GM19468 (cell line): ENCODE measurements around the gene DIP2C.

Experiments
- ATAC-seq: cut with Tn5 transposase; IDR thresholded peaks from one replicate; pipeline ENCODE4 v1.9.1; 2021; ENCODE audit warnings: mild to moderate bottlenecking, moderate library complexity, moderate number of reproducible peaks; ENCODE audit not compliant: unreplicated experiment; ENCODE audit errors: extremely low read depth

The DIP2C gene

GRCh38 chr10:493391-494148, 195.9 kb downstream of the DIP2C start:
- no peak for ATAC-seq

DNA sequence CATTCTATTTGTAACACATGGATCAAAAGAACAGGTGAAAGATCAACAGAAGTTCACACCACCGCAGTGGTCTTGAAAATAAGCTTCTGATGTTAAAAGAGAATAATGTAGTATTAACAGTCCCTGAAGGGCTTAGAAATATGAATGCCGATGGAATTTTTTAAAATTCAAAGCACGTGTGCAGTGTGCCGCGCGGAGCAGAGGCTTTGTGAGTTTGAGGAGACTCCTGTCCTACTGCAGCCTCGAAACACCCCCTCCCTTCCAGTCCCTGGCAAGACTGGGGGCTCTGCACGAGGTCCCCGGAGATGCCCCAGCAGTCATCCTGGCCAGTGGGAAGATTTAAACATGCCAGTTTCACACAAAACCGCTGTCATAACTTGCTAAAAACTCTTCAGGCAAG, 196.6 kb downstream of the DIP2C start:
- ATAC-seq: no peak

GRCh38 chr10:491667-492424, 197.6 kb downstream of the DIP2C start:
- ATAC-seq: no peak

DNA sequence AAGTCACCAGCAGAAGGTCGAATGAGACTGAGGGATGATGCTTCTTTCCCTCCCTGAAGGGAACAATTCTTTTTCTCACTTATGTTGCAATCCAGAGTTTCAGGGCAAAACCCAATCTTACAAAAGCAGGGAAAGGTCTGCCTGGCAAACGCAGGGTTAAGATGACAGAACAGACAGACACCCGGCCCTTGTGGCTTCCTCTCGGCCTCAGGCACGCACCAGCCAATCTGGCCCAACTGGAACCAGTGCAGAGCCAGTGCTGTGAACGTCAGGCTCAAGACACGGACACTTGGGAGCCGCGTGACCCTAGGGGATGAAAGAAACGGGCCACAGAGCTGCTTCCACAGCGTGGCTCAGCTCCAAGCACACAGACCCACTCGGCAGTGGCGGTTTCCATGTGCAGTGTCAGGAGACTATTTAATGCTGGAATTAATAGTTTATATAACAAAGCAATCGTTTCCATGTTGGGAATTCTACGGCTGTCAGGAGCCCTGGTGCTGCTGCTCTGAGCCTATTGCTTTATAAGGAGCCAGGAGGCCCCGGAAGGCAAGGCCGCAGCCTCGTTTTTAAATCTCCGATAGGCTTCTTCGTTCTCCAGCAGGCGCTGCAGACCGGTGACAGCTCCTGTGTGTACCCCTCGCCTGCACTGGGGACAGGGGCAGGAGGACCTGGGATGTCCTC, 198.4 kb downstream of the DIP2C start:
- no peak for ATAC-seq

GRCh38 chr10:490256-490655, 199.2 kb downstream of the DIP2C start:
- no peak for ATAC-seq

DNA sequence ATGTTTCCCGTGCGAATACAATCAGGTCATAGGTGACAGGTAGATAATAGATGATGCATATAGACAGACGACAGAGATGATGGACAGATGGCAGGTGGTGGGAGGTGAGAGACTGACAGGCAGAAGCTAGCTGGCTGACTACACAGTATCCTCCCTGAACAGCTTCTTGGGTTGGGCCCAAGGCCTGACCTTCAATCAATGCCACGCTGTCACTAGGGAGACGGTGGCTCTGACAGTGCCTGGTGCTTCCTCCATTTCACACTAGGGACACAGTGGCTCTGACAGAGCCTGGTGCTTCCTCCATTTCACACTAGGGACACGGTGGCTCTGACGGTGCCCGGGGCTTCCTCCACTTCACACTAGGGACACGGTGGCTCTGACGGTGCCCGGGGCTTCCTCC, 200.1 kb downstream of the DIP2C start:
- no peak for ATAC-seq

GRCh38 chr10:488933-489215, 200.6 kb downstream of the DIP2C start:
- ATAC-seq: no peak

DNA sequence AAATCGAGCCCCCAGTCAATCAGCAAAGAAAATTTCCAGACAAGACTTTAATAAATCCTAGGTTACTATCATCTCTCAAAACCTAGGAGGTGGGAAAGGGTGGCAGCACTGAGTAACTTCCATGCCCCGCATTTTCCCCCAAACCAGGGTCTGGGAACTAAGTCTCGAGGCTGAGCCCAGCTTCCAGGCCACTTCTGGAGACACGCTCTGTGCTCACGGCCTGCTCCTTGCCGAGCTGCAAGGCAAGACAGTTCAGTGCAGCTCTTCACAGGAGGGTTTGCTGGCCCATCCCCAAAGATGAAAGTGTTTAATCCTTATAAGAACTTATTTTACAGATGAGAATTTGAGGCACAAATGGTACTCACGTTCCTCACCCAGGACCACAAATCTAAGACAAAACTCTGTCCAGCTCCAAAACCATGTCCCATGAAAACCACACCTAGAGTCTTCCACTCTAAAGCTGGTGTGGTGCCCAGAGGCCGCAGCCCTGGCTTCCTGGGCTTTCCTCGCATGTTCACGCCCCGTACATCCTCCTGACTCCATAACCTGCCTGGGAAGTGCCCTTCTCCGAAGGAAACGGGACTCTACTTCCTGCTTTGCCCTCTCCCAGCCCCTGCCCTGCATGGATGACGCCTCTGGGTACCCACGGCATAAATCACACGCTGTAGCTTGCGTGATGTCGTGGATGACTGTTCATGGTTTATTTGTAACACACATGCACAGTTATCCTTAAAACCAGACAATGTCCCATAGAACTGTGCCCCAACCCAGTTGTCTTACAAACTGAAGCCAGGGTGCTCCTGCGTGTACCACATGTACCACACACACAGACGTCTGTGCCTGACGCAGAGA, 201.2 kb downstream of the DIP2C start:
- no peak for ATAC-seq

DNA sequence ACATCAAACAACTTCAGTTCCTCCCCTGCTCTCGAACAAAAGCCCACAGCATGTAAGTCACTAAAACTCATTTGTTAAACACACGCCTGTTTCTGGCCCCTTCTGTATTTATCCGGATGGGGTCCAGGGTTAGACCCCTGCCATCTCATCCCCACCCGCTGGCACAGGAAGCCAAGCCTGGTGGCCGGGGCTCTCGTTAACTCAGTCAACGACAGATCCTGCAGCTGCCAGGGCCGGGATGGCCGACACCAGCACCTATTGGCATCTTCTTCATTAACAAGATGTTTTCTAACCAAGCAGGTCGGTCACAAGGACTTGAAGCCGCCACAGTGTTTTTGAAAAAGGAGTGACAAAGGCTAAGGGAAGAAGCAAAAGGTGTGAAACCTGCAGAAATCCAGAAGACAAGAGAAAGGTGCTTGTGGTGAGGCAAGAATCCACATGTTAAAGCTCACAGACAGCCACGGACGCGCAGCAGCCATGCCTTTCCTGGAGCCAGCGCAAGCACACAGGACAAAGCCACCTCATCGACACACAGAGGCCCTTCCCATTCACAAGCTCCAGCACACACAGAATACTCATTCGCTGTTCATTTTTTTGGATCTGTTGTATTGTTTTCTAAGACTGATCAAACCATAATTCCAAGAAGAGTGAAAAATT, 202.7 kb downstream of the DIP2C start:
- ATAC-seq: no peak

DNA sequence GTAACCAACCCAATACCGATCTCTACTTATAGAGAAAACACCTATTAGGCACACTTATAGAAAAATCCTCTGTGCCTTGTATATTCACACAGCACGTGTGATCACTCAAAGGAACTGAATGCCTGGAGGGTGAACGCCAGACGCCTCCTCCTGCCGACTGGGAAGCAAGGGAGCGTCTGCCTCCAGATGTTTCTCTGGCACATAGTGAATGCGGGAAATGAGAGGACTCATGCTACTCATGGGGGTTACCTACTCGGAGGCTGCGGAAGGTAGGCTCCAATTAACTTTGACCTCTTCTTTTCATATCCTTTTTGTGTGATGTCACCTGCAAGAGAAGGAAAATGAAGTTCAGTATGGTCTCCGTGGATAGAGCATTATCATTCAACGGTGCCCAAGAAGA, 203.3 kb downstream of the DIP2C start:
- ATAC-seq: no peak

DNA sequence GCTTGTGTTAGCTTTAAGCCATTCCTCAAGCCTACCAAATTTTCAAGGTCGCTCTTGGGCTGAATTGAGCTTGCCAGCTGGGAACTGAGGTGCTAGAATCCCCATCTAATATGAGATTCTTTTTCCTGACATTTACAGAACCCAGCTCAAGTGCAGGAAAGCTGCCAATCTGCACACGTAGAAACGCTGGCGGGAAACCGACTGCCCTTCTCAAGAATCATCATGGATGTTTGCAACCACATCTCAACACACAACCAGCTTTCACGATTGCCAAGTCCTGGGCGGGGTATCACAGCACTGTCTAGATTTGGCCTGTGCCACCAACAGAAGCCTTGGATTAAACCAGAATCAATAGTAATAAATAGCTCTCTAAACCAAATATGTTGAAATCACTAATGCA, 203.7 kb downstream of the DIP2C start:
- no peak for ATAC-seq

DNA sequence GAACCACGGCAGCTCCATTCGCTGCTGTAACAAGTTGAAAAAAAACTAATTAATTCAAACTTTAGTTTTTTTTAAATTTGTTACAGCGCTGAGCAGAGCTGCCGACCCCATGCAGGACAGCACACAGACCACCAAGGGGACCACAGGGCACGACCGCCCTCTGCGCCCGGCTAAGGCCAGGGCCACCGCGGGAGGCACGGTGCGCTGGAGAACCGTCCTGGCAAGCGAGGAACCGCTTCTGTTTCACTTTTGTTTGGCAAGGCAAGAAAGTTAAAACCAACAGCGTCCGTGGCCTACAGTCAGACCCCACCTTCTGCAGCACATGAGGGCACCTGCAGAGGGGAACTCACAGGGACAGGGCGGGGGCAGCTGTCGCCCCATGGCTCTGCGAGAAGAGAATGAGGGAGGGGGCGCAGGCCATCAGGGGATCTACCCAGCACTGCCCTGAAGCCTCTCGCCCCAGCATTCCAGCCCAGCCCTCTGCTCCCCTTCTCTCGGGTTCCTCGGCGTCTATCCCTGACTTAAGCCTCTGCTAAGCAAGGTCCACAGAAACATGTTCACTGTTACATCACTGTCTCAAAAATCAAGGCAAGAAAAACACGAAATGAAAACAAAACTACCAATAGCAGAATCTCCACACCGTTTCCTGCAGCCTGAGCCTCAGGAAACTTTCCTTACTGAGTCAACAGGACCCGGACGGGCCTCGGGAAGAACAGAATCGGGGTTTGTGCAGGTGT, 204.4 kb downstream of the DIP2C start:
- ATAC-seq: peak; percentile 60

GRCh38 chr10:484441-484924, 205.0 kb downstream of the DIP2C start:
- ATAC-seq: peak; percentile 13

GRCh38 chr10:483261-483660, 206.2 kb downstream of the DIP2C start:
- ATAC-seq: no peak

- no peak for ATAC-seq
Observed at GRCh38 chr10:482848-483247, 206.6 kb downstream of the DIP2C start.

GRCh38 chr10:482051-482501, 207.4 kb downstream of the DIP2C start:
- ATAC-seq: no peak

- ATAC-seq: no peak
Observed at GRCh38 chr10:481628-482027, 207.8 kb downstream of the DIP2C start.

GRCh38 chr10:480928-481552, 208.4 kb downstream of the DIP2C start:
- ATAC-seq: no peak

DNA sequence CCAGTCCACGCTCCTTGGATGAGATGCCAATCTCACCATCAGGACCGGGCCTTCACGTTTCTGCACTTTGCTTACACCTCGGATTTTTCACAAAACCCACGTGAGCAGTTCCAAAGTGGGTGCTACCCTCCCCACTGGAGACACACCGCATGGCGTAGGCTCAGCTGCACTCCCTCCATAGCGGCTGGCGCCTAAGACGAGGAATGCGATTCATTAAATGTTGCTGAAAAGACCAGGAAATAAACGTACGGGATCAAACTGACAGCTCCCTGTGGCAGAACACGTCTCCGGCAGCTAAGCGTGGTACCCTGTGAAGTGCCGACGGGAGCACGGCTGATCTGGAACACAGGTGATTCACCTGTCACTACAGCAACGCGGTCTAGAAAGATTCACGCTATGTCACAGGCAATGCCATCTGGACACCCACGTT, 209.0 kb downstream of the DIP2C start:
- no peak for ATAC-seq
